HepG2 (cell line): ENCODE data around the gene SOX12. TPM values are rescaled to one million over a fixed set of nuclear protein-coding genes. Genes with fewer than 3 reads are reported as not detected.

Source experiments
- ATF7 ChIP-seq, 2 experiments: fragments of 450-650 bp in 1 of 2; sonication (generic) in 1 of 2; formaldehyde crosslinking in 1 of 2; IDR thresholded peaks; 2 replicates each; pipeline versions ENCODE4 v1.4.0 to v1.6.1; 2016 to 2020; ENCODE audit warnings: antibody characterized with exemption in 1 of 2, mild to moderate bottlenecking in 1 of 2, missing genetic modification reagents in 1 of 2
- ERF ChIP-seq: IDR thresholded peaks from 2 replicates; pipeline ENCODE4 v1.6.1; 2018; ENCODE audit warnings: missing biosample characterization, missing genetic modification reagents
- FLYWCH1 ChIP-seq: sonication (generic); formaldehyde crosslinking; IDR thresholded peaks from 2 replicates; pipeline ENCODE4 v1.8.1; 2023; ENCODE audit warnings: mild to moderate bottlenecking, missing genetic modification reagents
- HMGA1 ChIP-seq: sonication (generic); formaldehyde crosslinking; conservative IDR thresholded peaks from 2 replicates; pipeline ENCODE4 v1.4.0; 2020; ENCODE audit warnings: missing genetic modification reagents
- HOXD1 ChIP-seq: sonication (generic); formaldehyde crosslinking; IDR thresholded peaks from 2 replicates; pipeline ENCODE4 v1.5.0; 2020; ENCODE audit warnings: missing genetic modification reagents
- IKZF4 ChIP-seq: sonication (generic); formaldehyde crosslinking; IDR thresholded peaks from 2 replicates; pipeline ENCODE4 v1.5.1; 2020; ENCODE audit warnings: borderline replicate concordance, mild to moderate bottlenecking, low read depth, missing genetic modification reagents; ENCODE audit errors: not compliant biosample characterization
- KIAA2018 ChIP-seq: sonication (generic); formaldehyde crosslinking; IDR thresholded peaks from 2 replicates; pipeline ENCODE4 v1.5.0; 2020; ENCODE audit warnings: mild to moderate bottlenecking, missing genetic modification reagents, borderline replicate concordance
- TARDBP ChIP-seq: sonication (generic); formaldehyde crosslinking; IDR thresholded peaks from 2 replicates; pipeline ENCODE4 v1.8.0; 2022; ENCODE audit warnings: mild to moderate bottlenecking, missing genetic modification reagents
- TRIM24 ChIP-seq: sonication (generic); formaldehyde crosslinking; IDR thresholded peaks from 2 replicates; pipeline ENCODE4 v1.8.0; 2022; ENCODE audit warnings: mild to moderate bottlenecking, missing genetic modification reagents
- ZBTB39 ChIP-seq: sonication (generic); formaldehyde crosslinking; IDR thresholded peaks from 2 replicates; pipeline ENCODE4 v1.5.0; 2020; ENCODE audit warnings: missing genetic modification reagents
- ZEB1 ChIP-seq: IDR thresholded peaks from 2 replicates; pipeline ENCODE4 v1.6.1; 2012; ENCODE audit warnings: mild to moderate bottlenecking, low read depth, inconsistent platforms; ENCODE audit not compliant: insufficient replicate concordance
- ZNF335 ChIP-seq: sonication (generic); formaldehyde crosslinking; IDR thresholded peaks from 2 replicates; pipeline ENCODE4 v1.4.0; 2020; ENCODE audit warnings: missing genetic modification reagents
- ZNF549 ChIP-seq: sonication (generic); formaldehyde crosslinking; IDR thresholded peaks from 2 replicates; pipeline ENCODE4 v1.5.0; 2020; ENCODE audit warnings: missing genetic modification reagents
- polyA plus RNA-seq, 8 experiments: library from polyadenylated mRNA; depleted of rRNA in 3 of 8; stranded (reverse) in 7 of 8; unstranded in 1 of 8; fragments of >200 nt; fragmentation: Illumina TruSeq in 4 of 8; extraction: Trizol in 4 of 8; gene quantifications; 2 replicates each; pipeline versions ENCODE4 v1.2.1 to v1.2.3, GENCODE V29; 2011 to 2016; ENCODE audit warnings: low read depth in 4 of 8, missing spikeins in 1 of 8, mixed read lengths in 1 of 8; ENCODE audit not compliant: insufficient read depth in 1 of 8
- total RNA-seq, 5 experiments: library from RNA; depleted of rRNA; stranded (reverse); fragments of >200 nt; fragmentation: Illumina TruSeq; extraction: Trizol; gene quantifications; 2 replicates each; pipeline ENCODE4 v1.2.3, GENCODE V29; 2016; ENCODE audit warnings: low read depth in 1 of 5
- TF ChIP-seq, protein P1 (sequence below): sonication (generic); formaldehyde crosslinking; IDR thresholded peaks from 2 replicates; pipeline ENCODE4 v1.5.0; 2020; ENCODE audit warnings: mild to moderate bottlenecking, missing genetic modification reagents
- TF ChIP-seq, protein P2 (sequence below): sonication (generic); formaldehyde crosslinking; IDR thresholded peaks from 2 replicates; pipeline ENCODE4 v1.4.0; 2020; ENCODE audit warnings: mild to moderate bottlenecking, low read depth, missing genetic modification reagents

Gene SOX12
- total and polyA plus RNA-seq, 2 of the 13 experiments (the other 11 are each of a cell fraction or from before 2014, with no cell fraction given): 10.0 to 18.7 TPM

GRCh38 chr20:371755-372542 is 46.6 kb downstream of the SOX12 start (continued):
- TF ChIP-seq KIAA2018 (0 out of 2 replicates have a peak, but pooled peaks have one; percentile 95), ERF (CRISPR knock-in tag) (peak; percentile 99), ZNF549 (CRISPR knock-in tag) (no peak), ZNF335 (CRISPR knock-in tag) (peak; percentile 95), IKZF4 (CRISPR knock-in tag) (no peak), HMGA1 (CRISPR knock-in tag) (no peak), HOXD1 (CRISPR knock-in tag) (peak; percentile 85), TRIM24 (CRISPR knock-in tag) (peak; percentile 96), FLYWCH1 (no peak), ZEB1 (peak; percentile 87), ZBTB39 (CRISPR knock-in tag) (peak; percentile 97), TARDBP (CRISPR knock-in tag) (peak; percentile 100), ATF7 (IDR thresholded peaks at IDR 0.05) (no peak), ATF7 (CRISPR knock-in tag; IDR thresholded peaks at IDR 0.05) (peak; percentile 96)
- TF ChIP-seq, protein P1, sequence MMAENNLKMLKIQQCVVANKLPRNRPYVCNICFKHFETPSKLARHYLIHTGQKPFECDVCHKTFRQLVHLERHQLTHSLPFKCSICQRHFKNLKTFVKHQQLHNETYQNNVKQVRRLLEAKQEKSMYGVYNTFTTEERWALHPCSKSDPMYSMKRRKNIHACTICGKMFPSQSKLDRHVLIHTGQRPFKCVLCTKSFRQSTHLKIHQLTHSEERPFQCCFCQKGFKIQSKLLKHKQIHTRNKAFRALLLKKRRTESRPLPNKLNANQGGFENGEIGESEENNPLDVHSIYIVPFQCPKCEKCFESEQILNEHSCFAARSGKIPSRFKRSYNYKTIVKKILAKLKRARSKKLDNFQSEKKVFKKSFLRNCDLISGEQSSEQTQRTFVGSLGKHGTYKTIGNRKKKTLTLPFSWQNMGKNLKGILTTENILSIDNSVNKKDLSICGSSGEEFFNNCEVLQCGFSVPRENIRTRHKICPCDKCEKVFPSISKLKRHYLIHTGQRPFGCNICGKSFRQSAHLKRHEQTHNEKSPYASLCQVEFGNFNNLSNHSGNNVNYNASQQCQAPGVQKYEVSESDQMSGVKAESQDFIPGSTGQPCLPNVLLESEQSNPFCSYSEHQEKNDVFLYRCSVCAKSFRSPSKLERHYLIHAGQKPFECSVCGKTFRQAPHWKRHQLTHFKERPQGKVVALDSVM (CRISPR knock-in tag): peak; percentile 90
- TF ChIP-seq, protein P2, sequence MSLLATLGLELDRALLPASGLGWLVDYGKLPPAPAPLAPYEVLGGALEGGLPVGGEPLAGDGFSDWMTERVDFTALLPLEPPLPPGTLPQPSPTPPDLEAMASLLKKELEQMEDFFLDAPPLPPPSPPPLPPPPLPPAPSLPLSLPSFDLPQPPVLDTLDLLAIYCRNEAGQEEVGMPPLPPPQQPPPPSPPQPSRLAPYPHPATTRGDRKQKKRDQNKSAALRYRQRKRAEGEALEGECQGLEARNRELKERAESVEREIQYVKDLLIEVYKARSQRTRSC: peak; percentile 98
